Measurements from ENCODE around the gene RHOC.

RHOC gene

DNA sequence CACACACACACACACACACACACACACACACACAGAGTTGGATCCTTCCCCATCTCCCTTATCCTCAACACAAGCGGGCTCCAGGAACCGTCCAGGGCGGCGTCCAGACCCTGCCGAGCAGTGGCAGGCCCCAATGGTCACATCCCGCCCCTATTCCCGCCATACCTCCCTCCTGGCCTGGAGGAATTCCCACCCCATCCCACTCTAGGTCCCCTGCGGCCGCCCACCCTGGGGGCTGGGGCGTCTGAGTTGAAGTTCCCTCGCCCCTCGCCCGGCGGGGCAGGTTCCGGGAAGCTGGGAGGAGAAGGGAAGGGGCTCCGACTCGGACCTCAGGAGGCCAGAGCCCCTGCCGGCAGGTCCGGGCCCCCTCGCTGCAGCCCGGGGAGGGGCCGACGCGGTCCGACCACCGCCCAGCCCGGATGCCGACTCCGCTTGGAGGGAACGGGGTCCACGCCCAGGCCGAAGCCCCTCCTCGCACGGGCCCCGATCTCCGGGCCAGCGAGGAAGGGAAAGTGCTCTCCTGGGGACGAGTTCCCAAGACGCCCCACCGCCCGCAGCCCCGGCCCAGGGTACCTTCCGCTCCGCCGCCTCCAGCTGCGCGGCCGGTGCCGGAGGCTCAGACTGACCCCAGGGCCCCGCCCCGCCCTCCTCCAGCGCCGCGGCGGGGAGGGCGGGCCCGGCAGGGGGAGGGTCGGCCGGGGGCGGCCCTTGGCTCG lies at the start of gene RHOC:
Gene RHOC, minus strand, starts transcription at position 623 of the 716 bp plus-strand sequence. CDS start 3,328 bp downstream, outside the sequence.
- TF ChIP-seq, protein P1, sequence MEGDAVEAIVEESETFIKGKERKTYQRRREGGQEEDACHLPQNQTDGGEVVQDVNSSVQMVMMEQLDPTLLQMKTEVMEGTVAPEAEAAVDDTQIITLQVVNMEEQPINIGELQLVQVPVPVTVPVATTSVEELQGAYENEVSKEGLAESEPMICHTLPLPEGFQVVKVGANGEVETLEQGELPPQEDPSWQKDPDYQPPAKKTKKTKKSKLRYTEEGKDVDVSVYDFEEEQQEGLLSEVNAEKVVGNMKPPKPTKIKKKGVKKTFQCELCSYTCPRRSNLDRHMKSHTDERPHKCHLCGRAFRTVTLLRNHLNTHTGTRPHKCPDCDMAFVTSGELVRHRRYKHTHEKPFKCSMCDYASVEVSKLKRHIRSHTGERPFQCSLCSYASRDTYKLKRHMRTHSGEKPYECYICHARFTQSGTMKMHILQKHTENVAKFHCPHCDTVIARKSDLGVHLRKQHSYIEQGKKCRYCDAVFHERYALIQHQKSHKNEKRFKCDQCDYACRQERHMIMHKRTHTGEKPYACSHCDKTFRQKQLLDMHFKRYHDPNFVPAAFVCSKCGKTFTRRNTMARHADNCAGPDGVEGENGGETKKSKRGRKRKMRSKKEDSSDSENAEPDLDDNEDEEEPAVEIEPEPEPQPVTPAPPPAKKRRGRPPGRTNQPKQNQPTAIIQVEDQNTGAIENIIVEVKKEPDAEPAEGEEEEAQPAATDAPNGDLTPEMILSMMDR (IDR thresholded peaks at IDR 0.05; ENCODE audit: borderline replicate concordance, control extremely low read depth, extremely low read depth, insufficient read depth, missing control alignments) = no peak
- DNase-seq (ENCODE audit: low spot score) = peak; percentile 93
- in situ Hi-C loops (cut with MboI; ENCODE audit: low sequenced_read_pairs, unreplicated experiment) = loop anchor here (5.0 to 25.0 kb wide), 4 partner anchors 89 to 331 kb away; partner anchors contain the start of genes CAPZA1, ST7L and WNT2B

DNA sequence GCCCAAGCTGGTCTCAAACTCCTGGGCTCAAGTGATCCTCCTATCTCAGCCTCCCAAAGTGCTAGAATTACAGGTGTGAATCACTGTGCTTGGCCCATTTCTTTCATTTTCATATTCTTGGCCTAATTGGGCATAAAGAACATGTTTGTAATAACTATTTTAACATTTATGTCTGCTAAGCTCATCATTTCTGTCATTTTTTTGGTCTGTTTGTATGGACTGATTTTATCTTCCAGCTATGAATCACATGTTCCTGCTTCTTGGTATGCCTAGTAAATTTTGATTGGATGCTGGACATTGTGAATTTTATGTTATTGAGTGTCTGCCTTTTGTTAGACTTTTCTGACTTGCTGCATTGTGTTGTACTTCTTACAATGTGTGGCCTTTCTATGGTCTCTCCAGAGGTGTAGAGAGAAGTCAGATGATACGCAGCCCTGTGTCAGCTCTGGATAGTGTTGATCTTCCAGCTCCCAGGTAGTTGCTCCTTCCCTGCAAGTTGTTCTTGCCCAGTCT lies 47.2 kb upstream of the RHOC start:
- in situ Hi-C loops (cut with MboI; ENCODE audit: low sequenced_read_pairs, unreplicated experiment) = no loop called here
- DNase-seq (ENCODE audit: low spot score) = no peak

DNA sequence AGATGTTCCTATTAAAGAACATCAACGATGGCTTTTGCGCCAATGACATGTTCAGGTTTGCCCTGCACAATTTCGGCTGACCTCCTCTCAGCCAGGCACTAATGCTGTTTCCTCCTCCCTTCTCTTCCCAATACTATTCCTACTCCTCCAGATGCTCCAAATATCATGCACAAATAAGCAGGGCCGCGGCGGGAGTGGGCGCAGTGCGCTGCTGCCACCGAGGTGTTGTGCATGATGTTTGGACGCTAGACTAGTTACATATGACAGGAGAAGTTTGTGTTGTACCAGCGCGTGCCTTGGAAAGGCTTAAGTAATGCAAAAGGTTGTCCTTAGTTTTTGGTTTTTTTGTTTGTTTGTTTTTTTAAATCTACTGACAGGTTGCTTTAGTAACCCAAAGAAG lies 41.5 kb upstream of the RHOC start:
- TF ChIP-seq, protein P1 (IDR thresholded peaks at IDR 0.05; ENCODE audit: borderline replicate concordance, control extremely low read depth, extremely low read depth, insufficient read depth, missing control alignments) = no peak
- DNase-seq (ENCODE audit: low spot score) = no peak
- in situ Hi-C loops (cut with MboI; ENCODE audit: low sequenced_read_pairs, unreplicated experiment) = no loop called here

More for the DNA sequence above, 47.2 kb upstream of the RHOC start:
- TF ChIP-seq, protein P1 (IDR thresholded peaks at IDR 0.05; ENCODE audit: borderline replicate concordance, control extremely low read depth, extremely low read depth, insufficient read depth, missing control alignments) = no peak

DNA sequence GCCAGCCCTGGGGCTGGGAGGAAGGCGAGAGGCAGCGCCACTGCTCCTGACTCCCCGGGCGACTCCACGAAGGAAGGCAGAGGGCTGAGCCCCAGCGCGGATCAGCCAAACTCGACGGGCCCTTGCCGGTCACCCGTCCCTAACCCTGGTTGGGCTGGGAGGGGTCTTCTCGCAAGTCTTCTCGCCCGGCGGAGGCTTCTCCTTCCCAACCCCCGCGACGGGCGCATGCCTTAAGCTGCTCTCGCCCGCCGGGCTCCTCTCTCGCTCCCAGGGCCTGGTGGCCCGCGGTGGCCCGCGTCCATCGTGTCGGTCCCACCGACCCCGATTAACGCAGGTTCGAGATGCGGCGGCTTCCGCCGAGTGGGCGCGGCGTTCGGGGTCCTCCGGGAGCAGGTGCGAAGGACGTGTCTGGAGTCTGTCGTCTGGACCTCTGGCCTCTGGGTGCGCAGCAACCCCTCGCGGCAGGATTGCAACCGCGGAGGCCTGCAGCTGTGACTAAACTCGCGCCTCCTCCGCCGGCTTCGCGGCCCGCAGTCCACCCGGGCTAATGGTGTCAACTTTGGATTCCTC lies 37.2 kb upstream of the RHOC start:
- TF ChIP-seq, protein P1 (IDR thresholded peaks at IDR 0.05; ENCODE audit: borderline replicate concordance, control extremely low read depth, extremely low read depth, insufficient read depth, missing control alignments) = no peak

DNA sequence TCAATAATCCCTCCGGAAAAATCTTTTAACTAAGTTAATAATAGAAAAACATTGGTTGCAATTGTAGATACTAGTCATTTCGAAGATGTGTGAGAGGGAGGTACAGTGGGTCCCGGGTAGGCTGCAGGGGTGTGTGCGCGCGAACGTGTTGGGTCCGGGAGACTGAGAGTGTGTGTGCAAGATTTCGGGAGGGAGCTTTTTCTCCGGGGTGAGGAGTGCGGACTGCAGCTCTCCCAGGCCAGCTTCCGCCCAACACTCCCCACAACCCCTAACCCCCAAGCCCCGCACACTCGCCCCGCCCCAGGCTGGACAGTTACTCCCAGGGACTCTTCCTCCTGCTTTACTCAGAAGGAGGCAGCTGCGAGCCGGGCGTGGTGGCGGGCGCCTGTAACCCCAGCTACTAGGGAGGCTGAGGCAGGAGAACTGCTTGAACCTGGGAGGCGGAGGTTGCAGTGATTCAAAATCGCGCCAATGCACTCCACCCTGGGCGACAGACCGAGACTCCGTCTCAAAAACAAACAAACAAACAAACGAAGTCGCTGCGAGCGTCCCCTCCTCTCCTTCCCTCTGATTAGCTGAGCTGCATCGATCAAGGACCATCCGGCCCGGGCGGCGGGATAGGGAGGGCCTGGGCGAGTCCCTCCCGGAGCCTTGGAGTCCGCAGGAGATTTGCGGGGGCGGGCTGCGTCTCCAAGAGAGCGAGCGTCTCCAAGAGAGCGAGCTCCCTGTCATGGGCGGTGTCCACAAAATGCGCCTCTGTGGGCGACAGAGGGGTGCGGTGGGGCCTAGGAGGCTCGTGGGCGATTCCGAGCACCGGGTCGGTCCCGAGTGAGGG lies 36.5 kb upstream of the RHOC start:
- TF ChIP-seq, protein P1 (IDR thresholded peaks at IDR 0.05; ENCODE audit: borderline replicate concordance, control extremely low read depth, extremely low read depth, insufficient read depth, missing control alignments) = no peak
- DNase-seq (ENCODE audit: low spot score) = no peak
- in situ Hi-C loops (cut with MboI; ENCODE audit: low sequenced_read_pairs, unreplicated experiment) = no loop called here

More for the DNA sequence above, 37.2 kb upstream of the RHOC start:
- no peak for DNase-seq (ENCODE audit: low spot score)
- in situ Hi-C loops (cut with MboI; ENCODE audit: low sequenced_read_pairs, unreplicated experiment) = no loop called here

DNA sequence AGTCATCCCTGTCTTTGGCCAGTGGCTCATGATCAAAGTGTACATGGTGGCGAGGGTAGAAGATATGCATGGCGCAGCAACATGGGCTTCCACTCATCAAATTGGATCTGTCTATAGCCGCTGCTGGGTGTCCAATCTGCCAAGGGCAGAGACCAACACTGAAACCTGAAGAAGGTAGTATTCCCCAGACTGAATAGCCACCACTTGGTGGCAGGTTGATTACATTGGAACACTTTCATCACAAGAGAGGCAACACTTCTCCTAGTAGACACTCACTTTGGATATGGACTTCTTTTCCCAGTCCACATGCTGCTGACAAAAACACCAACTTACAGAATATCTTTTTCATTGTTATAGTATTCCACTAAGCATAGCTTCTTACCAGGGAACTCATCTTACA lies 30.6 kb upstream of the RHOC start:
- DNase-seq (ENCODE audit: low spot score) = no peak
- TF ChIP-seq, protein P1 (IDR thresholded peaks at IDR 0.05; ENCODE audit: borderline replicate concordance, control extremely low read depth, extremely low read depth, insufficient read depth, missing control alignments) = no peak
- in situ Hi-C loops (cut with MboI; ENCODE audit: low sequenced_read_pairs, unreplicated experiment) = no loop called here
